ENCODE data around the gene SORCS1.

DNA sequence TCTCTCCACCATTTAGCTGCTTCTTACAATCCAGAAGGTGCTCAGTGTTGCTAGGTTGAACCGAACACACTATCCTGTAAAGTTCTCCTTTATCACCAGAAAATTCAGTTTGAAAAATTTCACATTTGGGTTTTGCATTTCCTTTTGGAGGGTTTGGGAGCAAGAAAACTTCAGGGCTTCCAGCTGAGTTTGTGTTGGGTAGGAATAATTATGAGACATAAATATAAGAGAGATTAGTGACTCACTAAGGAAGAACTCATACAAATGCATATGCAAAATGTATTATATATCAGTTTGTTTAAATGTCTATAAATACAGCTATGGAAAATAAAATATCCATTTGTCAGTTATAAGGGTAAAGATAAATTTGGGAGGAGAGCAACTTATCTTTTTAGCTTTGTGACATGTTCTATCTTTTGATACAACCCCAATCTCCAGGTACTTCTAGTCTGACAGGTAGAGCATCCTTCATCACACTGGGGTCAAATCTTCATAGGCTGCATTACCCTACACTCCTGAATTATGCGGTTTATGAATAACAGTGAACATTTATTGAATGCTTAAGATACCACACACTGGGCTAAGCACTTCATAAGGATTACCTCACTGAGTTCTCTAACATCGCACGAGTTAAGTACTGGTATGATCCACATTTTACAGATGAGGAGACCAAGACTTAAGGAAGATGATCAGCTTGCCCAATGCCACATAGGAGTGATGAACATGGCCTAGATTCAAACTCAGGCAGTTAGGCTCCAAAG, 304.4 kb downstream of the SORCS1 start:
- TF ChIP-seq SIRT6 (IDR thresholded peaks at IDR 0.05; ENCODE audit: low read length): no peak
- no peak for TF ChIP-seq GTF2F1 (IDR thresholded peaks at IDR 0.05; ENCODE audit: borderline replicate concordance, low read depth, low read length)
- TF ChIP-seq RXRA (IDR thresholded peaks at IDR 0.05; ENCODE audit: insufficient read depth, low read depth, low read length): no peak
- TF ChIP-seq, protein P1, sequence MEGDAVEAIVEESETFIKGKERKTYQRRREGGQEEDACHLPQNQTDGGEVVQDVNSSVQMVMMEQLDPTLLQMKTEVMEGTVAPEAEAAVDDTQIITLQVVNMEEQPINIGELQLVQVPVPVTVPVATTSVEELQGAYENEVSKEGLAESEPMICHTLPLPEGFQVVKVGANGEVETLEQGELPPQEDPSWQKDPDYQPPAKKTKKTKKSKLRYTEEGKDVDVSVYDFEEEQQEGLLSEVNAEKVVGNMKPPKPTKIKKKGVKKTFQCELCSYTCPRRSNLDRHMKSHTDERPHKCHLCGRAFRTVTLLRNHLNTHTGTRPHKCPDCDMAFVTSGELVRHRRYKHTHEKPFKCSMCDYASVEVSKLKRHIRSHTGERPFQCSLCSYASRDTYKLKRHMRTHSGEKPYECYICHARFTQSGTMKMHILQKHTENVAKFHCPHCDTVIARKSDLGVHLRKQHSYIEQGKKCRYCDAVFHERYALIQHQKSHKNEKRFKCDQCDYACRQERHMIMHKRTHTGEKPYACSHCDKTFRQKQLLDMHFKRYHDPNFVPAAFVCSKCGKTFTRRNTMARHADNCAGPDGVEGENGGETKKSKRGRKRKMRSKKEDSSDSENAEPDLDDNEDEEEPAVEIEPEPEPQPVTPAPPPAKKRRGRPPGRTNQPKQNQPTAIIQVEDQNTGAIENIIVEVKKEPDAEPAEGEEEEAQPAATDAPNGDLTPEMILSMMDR (IDR thresholded peaks at IDR 0.05; ENCODE audit: control extremely low read depth in 1 of 3, insufficient read depth in 1 of 3, low read depth in 1 of 3, low read length in 3 of 3): no peak
